T-cell (primary cell): Measurements from ENCODE around the gene UBE2U. TPM values are rescaled to one million over a fixed set of nuclear protein-coding genes. Genes with fewer than 3 reads are reported as not detected.

Source experiments
- ATAC-seq, 4 experiments: fragments of 200-7000 bp in 3 of 4; fragments of 150-1000 bp in 1 of 4; cut with Tn5 transposase; replicated peaks in 1 of 4; 1 replicate in 3 of 4; 2 replicates in 1 of 4; pipeline ENCODE4 v1.10.0; 2021; ENCODE audit warnings: moderate library complexity in 3 of 4, mild to moderate bottlenecking in 2 of 4, moderate number of reproducible peaks in 1 of 4
- CTCF ChIA-PET, 2 donors: fragments of 300-600 bp; sonication (Branson Sonifier 250); formaldehyde crosslinking; loops; one replicate each; lab custom pipeline; 2022; ENCODE audit warnings: antibody characterized with exemption in 2 of 2; lab: Charles Lee
- POLR2A ChIA-PET, 2 donors: fragments of 300-600 bp; sonication (Branson Sonifier 250); formaldehyde crosslinking; loops; one replicate each; lab custom pipeline; 2022; ENCODE audit warnings: antibody characterized with exemption in 2 of 2; lab: Charles Lee
- DNase-seq, 35 experiments: peaks; one replicate each; pipeline versions ENCODE4 v3.0.0 to v3.0.0-alpha.2; 2013 to 2023
- H3K27ac ChIP-seq: one replicate; pipeline ENCODE4 v1.5.1; 2013; ENCODE audit warnings: low read length
- H3K27me3 ChIP-seq, 2 experiments: replicated peaks in 1 of 2; 1 replicate in 1 of 2; 2 replicates in 1 of 2; pipeline versions ENCODE4 v1.6.1 to v1.7.0; 2013; ENCODE audit warnings: low read length in 1 of 2, mixed read lengths in 1 of 2; ENCODE audit not compliant: control insufficient read depth in 2 of 2, insufficient read depth in 2 of 2; ENCODE audit errors: extremely low read depth in 1 of 2
- H3K36me3 ChIP-seq, 2 donors: 1 replicate in 1 of 2; 2 replicates in 1 of 2; pipeline versions ENCODE4 v1.6.1 to v1.7.0; 2013; ENCODE audit warnings: low read length in 1 of 2; ENCODE audit not compliant: control insufficient read depth in 2 of 2, insufficient read depth in 1 of 2; ENCODE audit errors: extremely low read depth in 1 of 2
- H3K4me1 ChIP-seq, 2 experiments: 1 replicate in 1 of 2; 2 replicates in 1 of 2; pipeline versions ENCODE4 v1.6.1 to v1.7.0; 2013; ENCODE audit warnings: low read length in 2 of 2, mixed read lengths in 1 of 2; ENCODE audit not compliant: insufficient read depth in 2 of 2, control insufficient read depth in 1 of 2; ENCODE audit errors: extremely low read depth in 1 of 2
- H3K4me3 ChIP-seq, 2 donors: 1 replicate in 1 of 2; 2 replicates in 1 of 2; pipeline versions ENCODE4 v1.5.1 to v1.7.0; 2013; ENCODE audit warnings: mild to moderate bottlenecking in 2 of 2, low read length in 1 of 2, moderate library complexity in 1 of 2; ENCODE audit not compliant: control insufficient read depth in 1 of 2; ENCODE audit errors: extremely low read depth in 1 of 2
- H3K9me3 ChIP-seq: 2 replicates; pipeline ENCODE4 v1.7.0; 2013
- H3K27ac Mint-ChIP-seq, 2 donors: one replicate each; pipeline ENCODE4 v1.8.0; 2020 to 2021; ENCODE audit warnings: mild to moderate bottlenecking in 2 of 2, mixed read lengths in 2 of 2
- H3K27me3 Mint-ChIP-seq, 2 donors: one replicate each; pipeline ENCODE4 v1.8.0; 2021 to 2022; ENCODE audit warnings: mixed read lengths in 2 of 2
- H3K36me3 Mint-ChIP-seq: one replicate; pipeline ENCODE4 v1.8.0; 2021; ENCODE audit warnings: mixed read lengths
- H3K4me1 Mint-ChIP-seq, 3 donors: one replicate each; pipeline ENCODE4 v1.8.0; 2020 to 2022; ENCODE audit warnings: mixed read lengths in 3 of 3, mild to moderate bottlenecking in 1 of 3
- H3K4me3 Mint-ChIP-seq, 3 donors: one replicate each; pipeline ENCODE4 v1.8.0; 2020 to 2022; ENCODE audit warnings: mild to moderate bottlenecking in 3 of 3, mixed read lengths in 3 of 3, moderate library complexity in 3 of 3
- H3K9me3 Mint-ChIP-seq, 3 donors: one replicate each; pipeline ENCODE4 v1.8.0; 2020 to 2022; ENCODE audit warnings: mixed read lengths in 3 of 3
- WGBS: methylation state at CpG from one replicate; pipeline ENCODE4 v1.1.5; 2013; ENCODE audit warnings: missing lambda C conversion rate; ENCODE audit not compliant: insufficient coverage; 5-methylcytosine and 5-hydroxymethylcytosine counted together
- total RNA-seq, 35 experiments: library from RNA in 6 of 35; stranded (reverse) in 6 of 35; fragments of 120-200 nt in 1 of 35; gene quantifications; one replicate each; pipeline versions ENCODE4 v1.2.1 to v1.2.4 and lab custom pipeline; 2013 to 2026

The UBE2U gene
- total RNA-seq, 5 donors from 2014 or later (not counting 1 experiment from before 2014, with no cell fraction given): not detected

DNA sequence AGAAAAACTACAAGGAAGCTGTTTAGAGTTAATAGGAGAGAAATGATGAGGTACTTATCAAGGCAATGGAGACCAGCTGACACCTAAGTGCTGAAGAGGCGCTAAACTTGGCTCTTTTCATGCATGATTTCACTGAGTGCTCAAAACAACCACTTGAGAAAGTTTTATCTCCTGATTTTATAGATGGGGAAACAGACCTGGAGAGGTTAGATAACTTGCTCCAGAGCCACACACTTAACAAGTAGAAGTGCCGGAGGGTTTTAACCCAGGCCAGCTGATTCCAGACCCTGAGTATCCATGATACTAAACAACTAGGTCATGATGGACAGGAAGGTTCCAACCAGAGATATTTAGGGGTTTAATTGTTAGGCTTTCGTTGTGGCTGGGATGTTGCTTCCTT lies 25.9 kb downstream of the UBE2U start:
- no peak overlapping the region for H3K27ac ChIP-seq
- ATAC-seq: no peak
- H3K4me3 ChIP-seq: no peak overlapping the region
- Mint-ChIP-seq H3K4me1 (no peaks in the 10 kb centered on the region), H3K27me3 (peaks cover 18 to 29% of the 10 kb centered on the region in 2 donors), H3K9me3 (no peaks in the 10 kb centered on the region), H3K4me3 (no peak overlapping the region), H3K36me3 (no peaks in the 10 kb centered on the region), H3K27ac (no peak overlapping the region)
- CTCF ChIA-PET: interaction anchor here in 1 of 2 donors (0.5 kb wide), 1 partner anchor 28 kb away, joined by 3 read pairs; no protein-coding TSS in a partner anchor
- no peaks in the 10 kb centered on the region for H3K4me1 ChIP-seq
- no peak for DNase-seq
- POLR2A ChIA-PET: no interaction called here
- no peaks in the 10 kb centered on the region for H3K36me3 ChIP-seq
- H3K9me3 ChIP-seq: no peaks in the 10 kb centered on the region
- H3K27me3 ChIP-seq: no peaks in the 10 kb centered on the region
- 67% methylated on average over 1 of the region's 3 CpGs for WGBS

DNA sequence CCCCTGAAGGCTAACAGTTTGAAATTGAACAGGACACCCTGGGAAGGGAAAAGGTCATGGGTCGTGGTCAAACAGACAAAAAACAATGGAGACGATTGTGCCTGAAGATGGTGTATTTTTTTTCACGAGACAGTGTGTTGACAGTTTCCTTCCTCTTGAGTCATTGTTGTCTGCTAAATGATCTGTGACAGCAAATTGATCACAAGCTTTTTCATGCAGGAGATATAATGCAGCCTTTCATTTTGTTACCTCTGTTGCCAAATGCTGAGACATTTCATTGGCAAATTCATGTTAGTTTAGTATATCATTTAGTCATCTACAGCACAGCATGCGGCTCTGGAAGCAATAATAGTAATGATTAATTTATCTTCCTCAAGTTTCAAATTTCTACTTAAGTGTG lies 27.7 kb downstream of the UBE2U start:
- Histone ChIP-seq H3K27ac (no peak overlapping the region), H3K27me3 (no peaks in the 10 kb centered on the region), H3K36me3 (no peaks in the 10 kb centered on the region), H3K4me3 (no peak overlapping the region), H3K4me1 (no peaks in the 10 kb centered on the region), H3K9me3 (no peaks in the 10 kb centered on the region)
- Mint-ChIP-seq H3K4me3 (no peak overlapping the region), H3K36me3 (no peaks in the 10 kb centered on the region), H3K27ac (no peak overlapping the region), H3K9me3 (no peaks in the 10 kb centered on the region), H3K27me3 (peaks cover 18 to 29% of the 10 kb centered on the region in 2 donors), H3K4me1 (no peaks in the 10 kb centered on the region)
- POLR2A ChIA-PET: no interaction called here
- ATAC-seq (no peak), DNase-seq (no peak)
- CTCF ChIA-PET: interaction anchor here in 1 of 2 donors (0.6 to 0.7 kb wide), 2 partner anchors 17 to 613 kb away, joined by 3 read pairs; no protein-coding TSS in a partner anchor
- 39% methylated on average over 3 of the region's 4 CpGs for WGBS

DNA sequence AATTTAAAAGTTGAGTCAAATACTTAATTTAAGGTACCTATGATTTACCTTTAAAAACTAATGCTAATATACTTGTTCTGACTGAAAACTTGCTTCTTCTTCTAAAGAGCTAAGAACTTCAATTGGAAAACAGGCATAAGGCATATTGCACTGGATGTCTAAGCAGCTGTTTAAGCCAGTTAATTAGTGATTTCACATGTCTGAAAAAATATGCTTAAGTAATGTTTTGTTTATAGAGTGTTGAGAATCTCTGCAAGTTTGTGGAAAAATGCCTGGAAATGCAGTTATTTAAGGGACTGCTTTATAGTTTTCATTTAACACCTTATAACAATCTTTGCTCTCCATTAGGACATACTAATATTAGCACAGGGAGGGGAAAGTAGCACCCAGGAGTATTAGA lies 28.2 kb downstream of the UBE2U start:
- CTCF ChIA-PET: interaction anchor here in 1 of 2 donors (0.6 kb wide), 1 partner anchor 613 kb away, joined by 3 read pairs; no protein-coding TSS in a partner anchor
- ATAC-seq: no peak

DNA sequence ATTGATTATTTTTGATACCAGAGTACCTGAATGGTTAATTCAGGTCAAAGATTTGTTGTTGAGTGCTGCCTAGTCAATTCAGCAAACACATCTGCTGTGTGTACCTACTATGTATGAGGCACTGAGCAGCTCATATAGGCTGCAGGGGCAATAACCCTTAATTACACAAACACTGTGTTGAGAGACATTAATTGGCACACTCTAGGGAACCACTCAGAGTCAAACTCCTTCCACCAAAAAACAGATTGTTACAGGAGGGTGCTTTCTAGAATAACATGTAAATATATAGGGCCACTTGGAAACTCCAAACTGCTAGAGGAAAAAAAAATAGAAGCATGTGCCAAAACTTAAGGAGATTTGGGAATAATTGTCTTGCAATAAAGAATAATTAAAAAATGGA lies 31.3 kb downstream of the UBE2U start:
- no peaks in the 10 kb centered on the region for H3K9me3 ChIP-seq
- Mint-ChIP-seq H3K36me3 (no peaks in the 10 kb centered on the region), H3K27ac (no peak overlapping the region), H3K27me3 (peaks cover 22 to 24% of the 10 kb centered on the region in 2 donors), H3K4me1 (no peaks in the 10 kb centered on the region), H3K4me3 (no peak overlapping the region), H3K9me3 (no peaks in the 10 kb centered on the region)
- ATAC-seq: no peak
- no peak for DNase-seq
- no peaks in the 10 kb centered on the region for H3K4me1 ChIP-seq
- no peaks in the 10 kb centered on the region for H3K27me3 ChIP-seq
- H3K27ac ChIP-seq: no peak overlapping the region
- no peak overlapping the region for H3K4me3 ChIP-seq
- no peaks in the 10 kb centered on the region for H3K36me3 ChIP-seq
- ChIA-PET CTCF (no interaction called here), POLR2A (no interaction called here)

More for the DNA sequence above, 28.2 kb downstream of the UBE2U start:
- H3K27ac Mint-ChIP-seq: no peak overlapping the region
- no peaks in the 10 kb centered on the region for H3K36me3 Mint-ChIP-seq
- peaks cover 18 to 29% of the 10 kb centered on the region in 2 donors for H3K27me3 Mint-ChIP-seq
- no peak overlapping the region for H3K4me3 Mint-ChIP-seq
- no peaks in the 10 kb centered on the region for H3K9me3 Mint-ChIP-seq
- no peaks in the 10 kb centered on the region for H3K9me3 ChIP-seq
- POLR2A ChIA-PET: no interaction called here
- H3K36me3 ChIP-seq: no peaks in the 10 kb centered on the region
- no peak overlapping the region for H3K4me3 ChIP-seq
- no peak overlapping the region for H3K27ac ChIP-seq
- no peak for DNase-seq
- no peaks in the 10 kb centered on the region for H3K4me1 Mint-ChIP-seq
- H3K27me3 ChIP-seq: no peaks in the 10 kb centered on the region
- no peaks in the 10 kb centered on the region for H3K4me1 ChIP-seq

DNA sequence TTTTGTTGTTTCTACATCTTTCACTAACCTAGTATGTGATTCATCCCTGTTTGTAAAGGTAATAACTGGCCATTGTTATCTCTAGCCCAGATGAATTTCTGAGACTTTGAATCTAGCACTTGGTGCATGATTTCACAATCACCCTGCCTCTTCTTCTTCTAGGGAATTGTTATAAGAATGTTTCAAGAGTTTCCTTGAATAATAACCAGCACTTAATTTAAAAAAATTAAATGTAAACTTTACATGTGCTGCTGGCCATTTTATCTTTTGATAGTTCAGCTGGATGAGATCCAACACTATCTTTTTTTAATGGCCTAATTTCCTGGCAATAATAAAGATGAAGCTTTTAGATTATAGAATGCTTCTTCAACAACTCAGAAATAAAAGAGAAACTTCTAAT lies 31.8 kb downstream of the UBE2U start:
- no peak for DNase-seq
- H3K9me3 ChIP-seq: no peaks in the 10 kb centered on the region
- no peaks in the 10 kb centered on the region for H3K4me1 ChIP-seq
- ChIA-PET POLR2A (no interaction called here), CTCF (no interaction called here)
- H3K27me3 ChIP-seq: no peaks in the 10 kb centered on the region
- Mint-ChIP-seq H3K36me3 (no peaks in the 10 kb centered on the region), H3K27me3 (peaks cover 20% of the 10 kb centered on the region in 2 donors), H3K9me3 (no peaks in the 10 kb centered on the region), H3K27ac (no peak overlapping the region), H3K4me1 (no peaks in the 10 kb centered on the region), H3K4me3 (no peak overlapping the region)
- H3K36me3 ChIP-seq: no peaks in the 10 kb centered on the region
- no peak overlapping the region for H3K4me3 ChIP-seq
- no peak for ATAC-seq
- no peak overlapping the region for H3K27ac ChIP-seq

DNA sequence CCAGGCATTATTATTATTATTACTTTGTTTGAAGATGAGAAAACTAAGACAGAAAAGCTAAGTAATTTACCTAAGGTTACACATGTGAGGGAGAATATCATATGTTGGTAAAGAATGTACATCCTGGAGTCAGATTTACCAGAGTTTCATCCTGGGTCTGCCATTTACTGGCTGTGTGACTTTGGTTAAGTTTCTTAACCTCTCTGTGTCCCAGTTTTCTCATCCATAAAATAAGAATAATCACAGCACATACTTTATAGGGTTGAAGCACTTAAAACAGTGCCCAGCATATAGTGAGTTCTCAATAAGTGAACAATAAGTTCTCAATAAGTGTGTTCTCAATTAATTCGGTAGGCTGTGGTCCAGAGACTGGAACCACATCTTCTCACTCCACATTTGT lies 32.5 kb downstream of the UBE2U start:
- ChIA-PET POLR2A (no interaction called here), CTCF (no interaction called here)
- Histone ChIP-seq H3K27me3 (no peaks in the 10 kb centered on the region), H3K4me3 (no peak overlapping the region), H3K27ac (no peak overlapping the region), H3K36me3 (no peaks in the 10 kb centered on the region), H3K9me3 (no peaks in the 10 kb centered on the region), H3K4me1 (no peaks in the 10 kb centered on the region)
- no peaks in the 10 kb centered on the region for H3K4me1 Mint-ChIP-seq
- H3K27me3 Mint-ChIP-seq: peaks cover 15% of the 10 kb centered on the region in 2 donors
- no CpG with 5 or more reads among the region's 1 CpG for WGBS
- no peaks in the 10 kb centered on the region for H3K36me3 Mint-ChIP-seq
- H3K9me3 Mint-ChIP-seq: no peaks in the 10 kb centered on the region
- no peak for ATAC-seq
- no peak overlapping the region for H3K27ac Mint-ChIP-seq
- no peak for DNase-seq
- H3K4me3 Mint-ChIP-seq: no peak overlapping the region

DNA sequence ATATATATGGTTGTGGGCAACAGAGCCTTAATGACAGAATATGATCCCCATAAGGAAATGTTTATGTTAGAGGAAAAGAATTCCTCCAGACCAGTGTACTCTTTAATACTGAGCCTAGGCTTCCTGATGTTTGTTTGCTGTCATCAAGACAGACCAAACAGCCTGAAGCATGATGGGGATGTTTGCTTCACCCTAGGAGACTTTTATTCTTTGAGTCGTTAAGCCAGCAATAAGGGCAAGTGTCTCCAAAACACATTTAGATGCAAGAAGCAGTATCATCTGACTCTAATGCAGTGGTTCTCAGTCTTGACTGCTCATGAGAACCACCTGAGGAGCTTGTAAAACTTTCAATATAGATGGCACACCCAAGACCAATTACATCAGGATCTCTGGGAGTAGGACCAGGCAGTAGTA lies 33.1 kb downstream of the UBE2U start:
- H3K4me3 ChIP-seq: no peak overlapping the region
- no peaks in the 10 kb centered on the region for H3K9me3 ChIP-seq
- DNase-seq (no peak), ATAC-seq (no peak)
- no peak overlapping the region for H3K27ac ChIP-seq
- Mint-ChIP-seq H3K36me3 (no peaks in the 10 kb centered on the region), H3K4me1 (no peaks in the 10 kb centered on the region), H3K4me3 (no peak overlapping the region), H3K27me3 (peaks cover 15% of the 10 kb centered on the region in 2 donors), H3K9me3 (no peaks in the 10 kb centered on the region), H3K27ac (no peak overlapping the region)
- H3K4me1 ChIP-seq: no peaks in the 10 kb centered on the region
- CTCF ChIA-PET: no interaction called here
- H3K36me3 ChIP-seq: no peaks in the 10 kb centered on the region
- 100% methylated on average over 1 of the region's 1 CpG for WGBS
- H3K27me3 ChIP-seq: no peaks in the 10 kb centered on the region
- POLR2A ChIA-PET: no interaction called here
